GM18907 (cell line): ENCODE data around the gene UBAC1.
"Not testable (repeated sequence)": the region's sequence is repeated elsewhere in the genome, so short reads cannot be mapped to it uniquely, and the experiment has no call there.

Experiments
- ATAC-seq: cut with Tn5 transposase; IDR thresholded peaks from one replicate; pipeline ENCODE4 v1.9.1; 2021; ENCODE audit warnings: mild to moderate bottlenecking, moderate library complexity; ENCODE audit not compliant: unreplicated experiment

UBAC1 gene

GRCh38 chr9:135902655-135903357 lies 58.4 kb downstream of the UBAC1 start:
- no peak for ATAC-seq

GRCh38 chr9:135901826-135902225 lies 59.3 kb downstream of the UBAC1 start:
- no peak for ATAC-seq

- ATAC-seq = no peak
Measured at GRCh38 chr9:135901031-135901758, 60.0 kb downstream of the UBAC1 start.

- no peak for ATAC-seq
Measured at GRCh38 chr9:135898634-135899407, 62.4 kb downstream of the UBAC1 start.

GRCh38 chr9:135896626-135897025 lies 64.5 kb downstream of the UBAC1 start:
- no peak for ATAC-seq

- ATAC-seq = no peak
Measured at GRCh38 chr9:135896205-135896604, 65.0 kb downstream of the UBAC1 start.

GRCh38 chr9:135895202-135895848 lies 65.8 kb downstream of the UBAC1 start:
- no peak for ATAC-seq

- no peak for ATAC-seq
Measured at GRCh38 chr9:135893104-135893503, 68.1 kb downstream of the UBAC1 start.

- not testable (repeated sequence) for ATAC-seq
Measured at GRCh38 chr9:135892327-135892726, 68.8 kb downstream of the UBAC1 start.

GRCh38 chr9:135891027-135891631 lies 70.0 kb downstream of the UBAC1 start:
- no peak for ATAC-seq

- ATAC-seq = no peak
Measured at GRCh38 chr9:135890190-135891026, 70.8 kb downstream of the UBAC1 start.

- ATAC-seq = no peak
Measured at GRCh38 chr9:135889564-135890189, 71.5 kb downstream of the UBAC1 start.

GRCh38 chr9:135888766-135889394 lies 72.3 kb downstream of the UBAC1 start:
- no peak for ATAC-seq

GRCh38 chr9:135888126-135888765 lies 72.9 kb downstream of the UBAC1 start:
- no peak for ATAC-seq

- ATAC-seq = peak; percentile 72
Measured at GRCh38 chr9:135887585-135888050, 73.6 kb downstream of the UBAC1 start.

GRCh38 chr9:135887021-135887507 lies 74.1 kb downstream of the UBAC1 start:
- ATAC-seq = no peak

- no peak for ATAC-seq
Measured at GRCh38 chr9:135886147-135886981, 74.8 kb downstream of the UBAC1 start.
